Measurements from ENCODE around the gene NAP1L4. TPM values are rescaled to one million over a fixed set of nuclear protein-coding genes. Genes with fewer than 3 reads are reported as not detected.

NAP1L4 gene
- total RNA-seq, 1 donor from 2014 or later, result 224 TPM

- Mint-ChIP-seq H3K27me3 (ENCODE audit: low read depth) (no peaks in the 10 kb centered on the region), H3K9me3 (no peaks in the 10 kb centered on the region), H3K36me3 (ENCODE audit: low read depth) (peaks cover 8% of the 10 kb centered on the region), H3K27ac (ENCODE audit: unreplicated experiment) (no peak overlapping the region), H3K4me1 (peaks cover 4% of the 10 kb centered on the region), H3K4me3 (no peak overlapping the region)
- no peak for TF ChIP-seq CTCF (conservative IDR thresholded peaks at IDR 0.05)
- DNase-seq (ENCODE audit: low read depth, low spot score), result no peak
These were observed 43.2 kb upstream of the NAP1L4 start for GRCh38 chr11:3035333-3035732.

GRCh38 chr11:3030289-3031070 lies 38.4 kb upstream of the NAP1L4 start:
- Mint-ChIP-seq H3K36me3 (ENCODE audit: low read depth) (peaks cover 16% of the 10 kb centered on the region), H3K27ac (ENCODE audit: unreplicated experiment) (peak overlapping the region; percentile 19), H3K4me3 (no peak overlapping the region), H3K27me3 (ENCODE audit: low read depth) (no peaks in the 10 kb centered on the region), H3K4me1 (no peaks in the 10 kb centered on the region), H3K9me3 (no peaks in the 10 kb centered on the region)
- DNase-seq (ENCODE audit: low read depth, low spot score), result no peak
- TF ChIP-seq CTCF (conservative IDR thresholded peaks at IDR 0.05), result no peak

GRCh38 chr11:3028813-3029212 lies 36.7 kb upstream of the NAP1L4 start:
- H3K36me3 Mint-ChIP-seq (ENCODE audit: low read depth), result peaks cover 16% of the 10 kb centered on the region
- TF ChIP-seq CTCF (conservative IDR thresholded peaks at IDR 0.05), result no peak

GRCh38 chr11:3026803-3027202 lies 34.7 kb upstream of the NAP1L4 start:
- DNase-seq (ENCODE audit: low read depth, low spot score), result no peak
- H3K4me3 Mint-ChIP-seq, result no peak overlapping the region
- H3K4me1 Mint-ChIP-seq, result peaks cover 5% of the 10 kb centered on the region
- H3K9me3 Mint-ChIP-seq, result no peaks in the 10 kb centered on the region
- H3K27ac Mint-ChIP-seq (ENCODE audit: unreplicated experiment), result no peak overlapping the region
- H3K36me3 Mint-ChIP-seq (ENCODE audit: low read depth), result peaks cover 12% of the 10 kb centered on the region
- no peaks in the 10 kb centered on the region for H3K27me3 Mint-ChIP-seq (ENCODE audit: low read depth)
- TF ChIP-seq CTCF (conservative IDR thresholded peaks at IDR 0.05), result no peak

More at GRCh38 chr11:3028813-3029212, 36.7 kb upstream of the NAP1L4 start:
- no peaks in the 10 kb centered on the region for H3K9me3 Mint-ChIP-seq
- H3K4me3 Mint-ChIP-seq, result no peak overlapping the region
- no peaks in the 10 kb centered on the region for H3K4me1 Mint-ChIP-seq
- H3K27me3 Mint-ChIP-seq (ENCODE audit: low read depth), result no peaks in the 10 kb centered on the region
- DNase-seq (ENCODE audit: low read depth, low spot score), result no peak
- H3K27ac Mint-ChIP-seq (ENCODE audit: unreplicated experiment), result no peak overlapping the region

- H3K4me3 Mint-ChIP-seq, result no peak overlapping the region
- H3K9me3 Mint-ChIP-seq, result no peaks in the 10 kb centered on the region
- peaks cover 3% of the 10 kb centered on the region for H3K36me3 Mint-ChIP-seq (ENCODE audit: low read depth)
- DNase-seq (ENCODE audit: low read depth, low spot score), result no peak
- peaks cover 5% of the 10 kb centered on the region for H3K4me1 Mint-ChIP-seq
- H3K27ac Mint-ChIP-seq (ENCODE audit: unreplicated experiment), result peak overlapping the region; percentile 7
- H3K27me3 Mint-ChIP-seq (ENCODE audit: low read depth), result no peaks in the 10 kb centered on the region
- no peak for TF ChIP-seq CTCF (conservative IDR thresholded peaks at IDR 0.05)
These were observed 30.9 kb upstream of the NAP1L4 start for GRCh38 chr11:3022982-3023381.

All from neural crest cell (in vitro differentiated cells).